HEK293 (cell line): Measurements from ENCODE around the gene CTIF.

Experiments used
- CTCF ChIP-seq: fragments of 450-650 bp; formaldehyde crosslinking; IDR thresholded peaks from 2 replicates; pipeline ENCODE4 v1.5.1; 2016; ENCODE audit warnings: missing biosample characterization, missing genetic modification characterization
- PRDM1 ChIP-seq: fragments of 450-650 bp; formaldehyde crosslinking; IDR thresholded peaks from 2 replicates; pipeline ENCODE4; 2016; ENCODE audit warnings: missing biosample characterization, missing genetic modification characterization
- TCF7L2 ChIP-seq: IDR thresholded peaks from 2 replicates; pipeline ENCODE4 v1.6.1; 2011; ENCODE audit warnings: low read depth, mild to moderate bottlenecking, inconsistent platforms, low read length, moderate library complexity, borderline replicate concordance
- YY1 ChIP-seq: fragments of 450-650 bp; formaldehyde crosslinking; IDR thresholded peaks from 2 replicates; pipeline ENCODE4 v1.5.1; 2018; ENCODE audit warnings: missing biosample characterization, missing genetic modification characterization
- ZBTB49 ChIP-seq: fragments of 450-650 bp; formaldehyde crosslinking; IDR thresholded peaks from 2 replicates; pipeline ENCODE4 v1.5.1; 2016; ENCODE audit warnings: missing biosample characterization, missing genetic modification characterization, low read depth
- ZFP37 ChIP-seq: fragments of 450-650 bp; formaldehyde crosslinking; IDR thresholded peaks from 2 replicates; pipeline ENCODE4 v1.5.1; 2016; ENCODE audit warnings: missing biosample characterization, missing genetic modification characterization
- ZNF292 ChIP-seq: fragments of 450-650 bp; formaldehyde crosslinking; IDR thresholded peaks from 2 replicates; pipeline ENCODE4 v1.5.1; 2016; ENCODE audit warnings: low read depth, missing biosample characterization, missing genetic modification characterization, borderline replicate concordance
- ZNF311 ChIP-seq: fragments of 450-650 bp; formaldehyde crosslinking; IDR thresholded peaks from 2 replicates; pipeline ENCODE4 v1.5.1; 2017; ENCODE audit warnings: missing biosample characterization, missing genetic modification characterization, borderline replicate concordance
- ZNF423 ChIP-seq: fragments of 450-650 bp; formaldehyde crosslinking; IDR thresholded peaks from 2 replicates; pipeline ENCODE4 v1.5.1; 2016; ENCODE audit warnings: missing biosample characterization, missing genetic modification characterization
- ZNF449 ChIP-seq: fragments of 450-650 bp; formaldehyde crosslinking; IDR thresholded peaks from 2 replicates; pipeline ENCODE4 v1.5.1; 2017; ENCODE audit warnings: missing biosample characterization, mild to moderate bottlenecking, missing genetic modification characterization, moderate library complexity
- ZNF580 ChIP-seq: fragments of 450-650 bp; formaldehyde crosslinking; IDR thresholded peaks from 2 replicates; pipeline ENCODE4 v1.5.1; 2016; ENCODE audit warnings: missing biosample characterization, missing genetic modification characterization
- ZNF654 ChIP-seq: fragments of 450-650 bp; formaldehyde crosslinking; IDR thresholded peaks from 2 replicates; pipeline ENCODE4 v1.5.1; 2016; ENCODE audit warnings: low read depth, missing biosample characterization, missing genetic modification characterization
- ZNF777 ChIP-seq: fragments of 450-650 bp; formaldehyde crosslinking; IDR thresholded peaks from 2 replicates; pipeline ENCODE4 v1.5.1; 2017; ENCODE audit warnings: missing biosample characterization, missing genetic modification characterization, borderline replicate concordance

- TF ChIP-seq TCF7L2: no peak
- no peak for TF ChIP-seq ZFP37 (tag by site-specific recombination)
- no peak for TF ChIP-seq ZNF449 (tag by site-specific recombination)
- TF ChIP-seq ZNF423 (tag by site-specific recombination): no peak
- no peak for TF ChIP-seq CTCF (tag by site-specific recombination)
- no peak for TF ChIP-seq ZNF654 (tag by site-specific recombination)
- TF ChIP-seq ZNF777 (tag by site-specific recombination): no peak
- no peak for TF ChIP-seq ZNF292 (tag by site-specific recombination)
- no peak for TF ChIP-seq PRDM1 (tag by site-specific recombination)
- TF ChIP-seq ZNF311: no peak
- no peak for TF ChIP-seq ZNF580 (tag by site-specific recombination)
- no peak for TF ChIP-seq YY1 (tag by site-specific recombination)
- no peak for TF ChIP-seq ZBTB49 (tag by site-specific recombination)
These were observed 287.4 kb downstream of the CTIF start for GRCh38 chr18:48826271-48826670.
